Choroid plexus epithelial cell (primary cell): Measurements from ENCODE around the gene BRICD5.

Experiments used
- DNase-seq: peaks from one replicate; pipeline ENCODE4 v3.0.0-alpha.2; 2010; ENCODE audit warnings: low read depth
- H3K4me3 ChIP-seq: 2 replicates; pipeline ENCODE4 v1.5.1; 2011; ENCODE audit warnings: low read depth, mild to moderate bottlenecking, control low read depth, low read length, moderate library complexity
- CTCF ChIP-seq: conservative IDR thresholded peaks from 2 replicates; pipeline ENCODE4 v1.5.1; 2011; ENCODE audit warnings: low read depth, mild to moderate bottlenecking, control low read depth, inconsistent platforms, low read length, moderate library complexity

BRICD5 gene

GRCh38 chr16:2161911-2162310, 48.8 kb downstream of the BRICD5 start:
- DNase-seq: no peak
- H3K4me3 ChIP-seq: no peak overlapping the region
- TF ChIP-seq CTCF: no peak

- peak; percentile 57 for DNase-seq
- TF ChIP-seq CTCF: no peak
- H3K4me3 ChIP-seq: no peak overlapping the region
Observed at GRCh38 chr16:2160915-2161551, 49.6 kb downstream of the BRICD5 start.
